Stimulated activated CD8-positive, alpha-beta memory T cell treated with anti-CD3 and anti-CD28 coated beads, Interleukin-2, amount 100 ng/mL, for 1 hour (primary cell): Measurements from ENCODE around the gene ASF1A.
"Not testable (repeated sequence)": the region's sequence is repeated elsewhere in the genome, so short reads cannot be mapped to it uniquely, and the experiment has no call there.

ENCODE experiments used
- DNase-seq, 2 donors: peaks; one replicate each; pipeline ENCODE4 v3.0.0-alpha.2; 2020; ENCODE audit warnings: low read depth in 2 of 2

Gene ASF1A

GRCh38 chr6:118893807-118894424, at the start of gene ASF1A:
Gene ASF1A (plus strand): TSS chr6:118894152. CDS start chr6:118894414, 262 bp downstream.
- peak; percentile 86 for DNase-seq

- DNase-seq, result no peak
Measured at GRCh38 chr6:118844915-118845314, 49.0 kb upstream of the ASF1A start.

- DNase-seq, result no peak
Measured at GRCh38 chr6:118853408-118853807, 40.5 kb upstream of the ASF1A start.

- DNase-seq, result no peak
Measured at GRCh38 chr6:118856301-118856700, 37.7 kb upstream of the ASF1A start.

GRCh38 chr6:118859517-118860064, 34.4 kb upstream of the ASF1A start:
- DNase-seq, result no peak

- no peak for DNase-seq
Measured at GRCh38 chr6:118860363-118860762, 33.6 kb upstream of the ASF1A start.

GRCh38 chr6:118860880-118861279, 33.1 kb upstream of the ASF1A start:
- no peak for DNase-seq

- no peak for DNase-seq
Measured at GRCh38 chr6:118862443-118862842, 31.5 kb upstream of the ASF1A start.

- no peak for DNase-seq
Measured at GRCh38 chr6:118864341-118865099, 29.4 kb upstream of the ASF1A start.

GRCh38 chr6:118865100-118865391, 28.9 kb upstream of the ASF1A start:
- DNase-seq, result no peak

- no peak for DNase-seq
Measured at GRCh38 chr6:118867181-118867580, 26.8 kb upstream of the ASF1A start.

GRCh38 chr6:118868901-118869300, 25.1 kb upstream of the ASF1A start:
- DNase-seq, result not testable (repeated sequence)

- DNase-seq, result no peak
Measured at GRCh38 chr6:118869350-118869749, 24.6 kb upstream of the ASF1A start.

GRCh38 chr6:118869894-118870589, 23.9 kb upstream of the ASF1A start:
- no peak for DNase-seq

- no peak for DNase-seq
Measured at GRCh38 chr6:118871331-118871730, 22.6 kb upstream of the ASF1A start.

- no peak for DNase-seq
Measured at GRCh38 chr6:118872318-118872717, 21.6 kb upstream of the ASF1A start.

GRCh38 chr6:118872726-118873125, 21.2 kb upstream of the ASF1A start:
- DNase-seq, result no peak

GRCh38 chr6:118873239-118873638, 20.7 kb upstream of the ASF1A start:
- DNase-seq, result no peak

- no peak for DNase-seq
Measured at GRCh38 chr6:118875672-118876071, 18.3 kb upstream of the ASF1A start.

- no peak for DNase-seq
Measured at GRCh38 chr6:118876198-118876597, 17.8 kb upstream of the ASF1A start.

GRCh38 chr6:118876814-118877213, 17.1 kb upstream of the ASF1A start:
- DNase-seq, result no peak

- DNase-seq, result no peak
Measured at GRCh38 chr6:118877806-118878205, 16.1 kb upstream of the ASF1A start.
